ENCODE results near the gene CCT5.

GRCh38 chr5:10218658-10219057, 31.4 kb upstream of the CCT5 start:
- no peak for TF ChIP-seq POLR2A (IDR thresholded peaks at IDR 0.05; ENCODE audit: low read depth)
- no peak for TF ChIP-seq CTCF (IDR thresholded peaks at IDR 0.05)

All from esophagus muscularis mucosa (tissue), 3 donors.